H1 (cell line): ENCODE measurements around the gene ATXN2. TPM values are rescaled to one million over a fixed set of nuclear protein-coding genes. Genes with fewer than 3 reads are reported as not detected.

Source experiments
- CTCF ChIA-PET: fragments of 300-600 bp; sonication (Branson Sonifier 250); formaldehyde crosslinking; loops from one replicate; lab custom pipeline; 2021; ENCODE audit not compliant: partially characterized antibody; lab: Charles Lee
- POLR2A ChIA-PET: fragments of 300-600 bp; sonication (Branson Sonifier 250); formaldehyde crosslinking; loops from one replicate; lab custom pipeline; 2021; ENCODE audit warnings: inconsistent platforms; ENCODE audit not compliant: partially characterized antibody; lab: Charles Lee
- DNase-seq, 2 experiments: peaks; one replicate each; pipeline versions ENCODE4 v3.0.0 to v3.0.0-alpha.2; 2010 to 2022; ENCODE audit warnings: low spot score in 2 of 2, low read depth in 1 of 2, mixed read lengths in 1 of 2
- FAIRE-seq: peaks from 2 replicates; lab custom pipeline; 2011; peaks lifted over from hg19 to GRCh38; lab: Jason Lieb, UNC
- H2AFZ ChIP-seq: 2 replicates; pipeline ENCODE4 v1.8.1; 2012; ENCODE audit warnings: low read length, inconsistent platforms
- H2AK5ac ChIP-seq: 2 replicates; pipeline ENCODE4 v1.6.1; 2013; ENCODE audit warnings: low read depth, low read length
- H2BK120ac ChIP-seq: replicated peaks from 2 replicates; pipeline ENCODE3; 2013; ENCODE audit warnings: low read depth, low read length, inconsistent platforms
- H2BK12ac ChIP-seq: 2 replicates; pipeline ENCODE4 v1.6.1; 2013; ENCODE audit warnings: low read depth, low read length
- H2BK15ac ChIP-seq: 2 replicates; pipeline ENCODE4 v1.6.1; 2013; ENCODE audit warnings: low read length
- H2BK20ac ChIP-seq: 2 replicates; pipeline ENCODE4 v1.6.1; 2013; ENCODE audit warnings: low read length
- H2BK5ac ChIP-seq: 2 replicates; pipeline ENCODE4 v1.6.1; 2013; ENCODE audit warnings: low read depth, low read length
- H3K14ac ChIP-seq: 2 replicates; pipeline ENCODE4 v1.6.1; 2013; ENCODE audit warnings: inconsistent platforms; ENCODE audit not compliant: insufficient read length
- H3K18ac ChIP-seq: 2 replicates; pipeline ENCODE4 v1.6.1; 2013; ENCODE audit warnings: low read length; ENCODE audit errors: extremely low read depth
- H3K23ac ChIP-seq: 2 replicates; pipeline ENCODE4 v1.6.1; 2013; ENCODE audit warnings: inconsistent platforms; ENCODE audit not compliant: insufficient read length
- H3K23me2 ChIP-seq: 2 replicates; pipeline ENCODE4 v1.6.1; 2013; ENCODE audit warnings: low read depth, low read length
- H3K27ac ChIP-seq: 2 replicates; pipeline ENCODE4 v1.6.1; 2011; ENCODE audit warnings: low read depth, low read length, inconsistent platforms
- H3K27me3 ChIP-seq, 4 experiments: replicated peaks in 1 of 4; 1 replicate in 1 of 4; 2 replicates in 3 of 4; pipeline versions ENCODE4 v1.6.1 to v1.8.1; 2011 to 2013; ENCODE audit warnings: low read length in 3 of 4, mild to moderate bottlenecking in 3 of 4, inconsistent platforms in 2 of 4, mixed read lengths in 2 of 4, moderate library complexity in 1 of 4; ENCODE audit not compliant: control insufficient read depth in 3 of 4, insufficient read depth in 3 of 4; ENCODE audit errors: extremely low read depth in 1 of 4
- H3K36me3 ChIP-seq, 4 experiments: 2 replicates each; pipeline versions ENCODE4 v1.6.1 to v1.8.1; 2011 to 2013; ENCODE audit warnings: mild to moderate bottlenecking in 4 of 4, low read length in 3 of 4, moderate library complexity in 2 of 4, control low read depth in 1 of 4, inconsistent platforms in 1 of 4; ENCODE audit not compliant: insufficient read depth in 4 of 4, control insufficient read depth in 2 of 4
- H3K4ac ChIP-seq: replicated peaks from 2 replicates; pipeline ENCODE3; 2013; ENCODE audit warnings: low read length, low read depth, mixed read lengths, inconsistent platforms; ENCODE audit not compliant: insufficient read length
- H3K4me1 ChIP-seq, 4 experiments: replicated peaks in 1 of 4; 1 replicate in 1 of 4; 2 replicates in 3 of 4; pipeline versions ENCODE4 v1.6.1 to v1.8.1; 2011 to 2013; ENCODE audit warnings: low read length in 3 of 4, inconsistent platforms in 2 of 4, mixed read lengths in 1 of 4; ENCODE audit not compliant: insufficient read depth in 4 of 4, control insufficient read depth in 3 of 4
- H3K4me2 ChIP-seq, 2 experiments: 2 replicates each; pipeline versions ENCODE4 v1.6.1 to v1.8.1; 2011 to 2013; ENCODE audit warnings: low read depth in 2 of 2, low read length in 2 of 2, control low read depth in 1 of 2, inconsistent platforms in 1 of 2, mild to moderate bottlenecking in 1 of 2; ENCODE audit not compliant: insufficient read depth in 1 of 2
- H3K4me3 ChIP-seq, 4 experiments: fragments of 200-600, 300-600 bp in 1 of 4; sonication (generic), shearing (Covaris generic), sonication (Bioruptor Twin) in 1 of 4; 2 replicates each; pipeline versions ENCODE4 v1.5.1 to v1.8.1; 2011 to 2016; ENCODE audit warnings: low read length in 4 of 4, low read depth in 3 of 4, control low read depth in 2 of 4, inconsistent platforms in 2 of 4, mild to moderate bottlenecking in 2 of 4, mixed read lengths in 1 of 4, moderate library complexity in 1 of 4; ENCODE audit not compliant: insufficient read depth in 2 of 4; ENCODE audit errors: extremely low read depth in 1 of 4
- H3K56ac ChIP-seq: replicated peaks from 2 replicates; pipeline ENCODE3; 2013; ENCODE audit warnings: low read depth, mild to moderate bottlenecking, mixed read lengths, low read length, inconsistent platforms; ENCODE audit not compliant: insufficient read length
- H3K79me1 ChIP-seq: 2 replicates; pipeline ENCODE4 v1.6.1; 2013; ENCODE audit warnings: low read depth, low read length, control low read depth
- H3K79me2 ChIP-seq, 2 experiments: 2 replicates each; pipeline versions ENCODE4 v1.6.1 to v1.8.1; 2012 to 2013; ENCODE audit warnings: low read length in 2 of 2, mild to moderate bottlenecking in 2 of 2, inconsistent platforms in 1 of 2; ENCODE audit not compliant: insufficient read depth in 2 of 2, control insufficient read depth in 1 of 2
- H3K9ac ChIP-seq, 4 experiments: replicated peaks in 1 of 4; 1 replicate in 1 of 4; 2 replicates in 3 of 4; pipeline versions ENCODE4 v1.6.1 to v1.8.1; 2011 to 2013; ENCODE audit warnings: low read depth in 3 of 4, low read length in 3 of 4, control low read depth in 2 of 4, mild to moderate bottlenecking in 2 of 4, moderate library complexity in 2 of 4, inconsistent platforms in 1 of 4; ENCODE audit errors: extremely low read depth in 1 of 4
- H3K9me3 ChIP-seq, 2 experiments: 2 replicates each; pipeline versions ENCODE4 v1.6.1 to v1.8.1; 2012 to 2013; ENCODE audit warnings: mild to moderate bottlenecking in 2 of 2, moderate library complexity in 2 of 2, control low read depth in 1 of 2, inconsistent platforms in 1 of 2, low read depth in 1 of 2, low read length in 1 of 2, mixed read lengths in 1 of 2; ENCODE audit not compliant: insufficient read depth in 2 of 2
- H4K20me1 ChIP-seq, 2 experiments: replicated peaks in 1 of 2; 2 replicates each; pipeline versions ENCODE3 to v1.8.1; 2011 to 2013; ENCODE audit warnings: inconsistent platforms in 2 of 2, low read length in 2 of 2, mild to moderate bottlenecking in 1 of 2; ENCODE audit not compliant: insufficient read depth in 2 of 2, control insufficient read depth in 1 of 2
- H4K5ac ChIP-seq: 2 replicates; pipeline ENCODE4 v1.6.1; 2013; ENCODE audit warnings: low read length, low read depth, mixed read lengths, inconsistent platforms; ENCODE audit not compliant: insufficient read length
- H4K8ac ChIP-seq: 2 replicates; pipeline ENCODE4 v1.8.0; 2013; ENCODE audit warnings: mild to moderate bottlenecking, moderate library complexity, low read length, inconsistent platforms; ENCODE audit not compliant: insufficient read depth; ENCODE audit errors: extremely low read depth
- H4K91ac ChIP-seq: replicated peaks from 2 replicates; pipeline ENCODE3; 2013; ENCODE audit warnings: low read length, mixed read lengths, inconsistent platforms; ENCODE audit not compliant: insufficient read length
- ATF2 ChIP-seq: IDR thresholded peaks from 2 replicates; pipeline ENCODE4 v1.6.1; 2012; ENCODE audit warnings: low read length, inconsistent platforms
- BCL11A ChIP-seq, 2 experiments: IDR thresholded peaks; one replicate each; pipeline ENCODE4 v1.6.1; 2011; ENCODE audit warnings: low read depth in 2 of 2, low read length in 2 of 2, mild to moderate bottlenecking in 2 of 2
- CHD1 ChIP-seq: IDR thresholded peaks from 2 replicates; pipeline ENCODE4 v1.6.1; 2012; ENCODE audit warnings: low read depth, low read length, improper control_type of control experiment
- CTCF ChIP-seq, 3 experiments: IDR thresholded peaks; 1 replicate in 2 of 3; 2 replicates in 1 of 3; pipeline versions ENCODE4 v1.5.1 to v1.6.1; 2011; ENCODE audit warnings: low read length in 3 of 3, mild to moderate bottlenecking in 3 of 3, inconsistent platforms in 2 of 3, low read depth in 1 of 3, moderate library complexity in 1 of 3; ENCODE audit not compliant: insufficient read depth in 1 of 3; ENCODE audit errors: control extremely low read depth in 1 of 3
- MAFK ChIP-seq: IDR thresholded peaks from 2 replicates; pipeline ENCODE4 v1.6.1; 2012; ENCODE audit warnings: low read depth, mild to moderate bottlenecking, improper control_type of control experiment, low read length
- NRF1 ChIP-seq: IDR thresholded peaks from 2 replicates; pipeline ENCODE4 v1.6.1; 2011; ENCODE audit warnings: mild to moderate bottlenecking, low read depth, low read length, improper control_type of control experiment
- SIX5 ChIP-seq: IDR thresholded peaks from 2 replicates; pipeline ENCODE4 v1.6.1; 2011; ENCODE audit warnings: mild to moderate bottlenecking, low read depth, low read length
- SP1 ChIP-seq: IDR thresholded peaks from 2 replicates; pipeline ENCODE4 v1.6.1; 2011; ENCODE audit warnings: low read depth, low read length
- SP4 ChIP-seq: IDR thresholded peaks from 2 replicates; pipeline ENCODE4 v1.6.1; 2012; ENCODE audit warnings: low read length, inconsistent platforms
- YY1 ChIP-seq: IDR thresholded peaks from 2 replicates; pipeline ENCODE4 v1.6.1; 2011; ENCODE audit warnings: low read depth, mild to moderate bottlenecking, low read length
- ZNF274 ChIP-seq: IDR thresholded peaks from 2 replicates; pipeline ENCODE4 v1.7.0; 2012; ENCODE audit warnings: low read length, borderline replicate concordance; ENCODE audit errors: extremely low read depth
- WGBS, 2 experiments: shearing (Covaris generic) in 1 of 2; methylation state at CpG; one replicate each; pipeline versions ENCODE4 v1.1.6 to v1.1.7; 2013 to 2015; ENCODE audit warnings: low lambda C conversion rate in 2 of 2, mixed read lengths in 2 of 2, inconsistent platforms in 1 of 2, low coverage in 1 of 2, missing lambda C conversion rate in 1 of 2; ENCODE audit not compliant: insufficient replicate concordance in 2 of 2, insufficient coverage in 1 of 2, insufficient read length in 1 of 2; ENCODE audit errors: extremely low coverage in 1 of 2, missing lambda C conversion rate in 1 of 2; 5-methylcytosine and 5-hydroxymethylcytosine counted together
- polyA plus RNA-seq, 7 experiments: library from polyadenylated mRNA; depleted of rRNA in 3 of 7; stranded (reverse) in 5 of 7; unstranded in 2 of 7; fragments of >200 nt in 5 of 7; fragments of 200-250 nt in 2 of 7; gene quantifications; 1 replicate in 5 of 7; 2 replicates in 1 of 7; 4 replicates in 1 of 7; pipeline versions ENCODE4 v1.2.1 to v1.2.3, GENCODE V29; 2011 to 2013; ENCODE audit warnings: missing spikeins in 2 of 7, mixed read lengths in 2 of 7
- total RNA-seq: library from RNA; stranded (reverse); fragmentation: NEBNext Ultra II Directional; extraction: Animal tissue kit (Norgen Biotek cat#: 25700); gene quantifications from 2 replicates; pipeline ENCODE4 v1.2.1, GENCODE V29; 2021

ATXN2 gene
- total and polyA plus RNA-seq, 2 of the 8 experiments (the other 6 are each of a cell fraction or from before 2014, with no cell fraction given): 46.6 to 80.7 TPM

GRCh38 chr12:111505601-111506036 lies 93.5 kb downstream of the ATXN2 start:
- Histone ChIP-seq H3K4me1 (no peaks in the 10 kb centered on the region), H3K27me3 (no peaks in the 10 kb centered on the region), H4K91ac (no peak overlapping the region), H2BK5ac (no peak overlapping the region), H3K18ac (no peak overlapping the region), H4K8ac (no peak overlapping the region), H3K23ac (no peak overlapping the region), H3K27ac (no peak overlapping the region), H3K79me2 (no peaks in the 10 kb centered on the region), H2BK20ac (no peak overlapping the region), H3K9ac (no peak overlapping the region), H3K36me3 (peaks cover 3 to 56% (median 37%) of the 10 kb centered on the region in 4 experiments; a peak in 6 of 8 replicates), H4K5ac (no peak overlapping the region), H4K20me1 (no peaks in the 10 kb centered on the region), H2AK5ac (no peak overlapping the region), H3K79me1 (no peaks in the 10 kb centered on the region), H2BK15ac (no peak overlapping the region), H2AFZ (no peak overlapping the region), H3K23me2 (no peaks in the 10 kb centered on the region), H2BK12ac (no peak overlapping the region), H3K56ac (no peak overlapping the region), H3K4me2 (no peak overlapping the region), H3K14ac (no peak overlapping the region), H2BK120ac (no peak overlapping the region), H3K9me3 (no peaks in the 10 kb centered on the region), H3K4me3 (no peak overlapping the region), H3K4ac (no peak overlapping the region)
- CTCF ChIA-PET: interaction anchor here (1.6 kb wide), 1 partner anchor 103 kb away, joined by 4 read pairs; no protein-coding TSS in a partner anchor
- FAIRE-seq (no peak), DNase-seq (no peak)
- POLR2A ChIA-PET: no interaction called here
- TF ChIP-seq NRF1 (no peak), SIX5 (no peak), YY1 (no peak), BCL11A (IDR thresholded peaks at IDR 0.05; ENCODE audit: low read depth in 2 of 2, low read length in 2 of 2) (no peak), CHD1 (no peak), CTCF (IDR thresholded peaks at IDR 0.05; ENCODE audit: control extremely low read depth in 1 of 3, insufficient read depth in 1 of 3, low read depth in 1 of 3, low read length in 3 of 3) (no peak), SP4 (no peak), SP1 (no peak), ATF2 (no peak), ZNF274 (no peak), MAFK (no peak)
- WGBS, 2 experiments: 73% methylated on average over 1 of the region's 1 CpG; no CpG with 5 or more reads in 1 of the 2 experiments
